Heart left ventricle (tissue), 16 donors: ENCODE measurements around the gene IFNL4. TPM values are rescaled to one million over a fixed set of nuclear protein-coding genes. Genes with fewer than 3 reads are reported as not detected.

Experiments
- ATAC-seq, 4 donors: fragments of 200-7000 bp; cut with Tn5 transposase; one replicate each; pipeline ENCODE4 v1.9.1; 2020 to 2022; ENCODE audit warnings: moderate library complexity in 4 of 4, mild to moderate bottlenecking in 3 of 4, moderate number of reproducible peaks in 1 of 4
- DNase-seq, 5 donors: peaks; one replicate each; pipeline ENCODE4 v3.0.0-alpha.2; 2020
- H3K27ac ChIP-seq, 12 donors: fragments of 200-600 bp; sonication (generic) in 4 of 12; one replicate each; pipeline versions ENCODE4 v1.5.0 to v1.8.0; 2016 to 2022; ENCODE audit warnings: mild to moderate bottlenecking in 2 of 12
- H3K27me3 ChIP-seq, 9 donors: fragments of 200-600 bp; sonication (generic) in 2 of 9; one replicate each; pipeline versions ENCODE4 v1.5.1 to v1.8.0; 2016 to 2022; ENCODE audit warnings: mild to moderate bottlenecking in 3 of 9
- H3K36me3 ChIP-seq, 9 donors: fragments of 200-600 bp; sonication (generic) in 2 of 9; one replicate each; pipeline versions ENCODE4 v1.5.0 to v1.8.0; 2018 to 2022; ENCODE audit warnings: mild to moderate bottlenecking in 2 of 9
- H3K4me1 ChIP-seq, 12 donors: fragments of 200-600 bp; sonication (generic) in 4 of 12; one replicate each; pipeline versions ENCODE4 v1.5.0 to v1.8.0; 2016 to 2022; ENCODE audit warnings: mild to moderate bottlenecking in 3 of 12
- H3K4me3 ChIP-seq, 12 donors: fragments of 200-600 bp; sonication (generic) in 4 of 12; one replicate each; pipeline versions ENCODE4 v1.5.0 to v1.8.0; 2017 to 2022; ENCODE audit warnings: mild to moderate bottlenecking in 9 of 12, moderate library complexity in 4 of 12
- H3K9me3 ChIP-seq, 12 donors: fragments of 200-600 bp; sonication (generic) in 4 of 12; one replicate each; pipeline versions ENCODE4 v1.5.0 to v1.8.0; 2016 to 2022; ENCODE audit warnings: mild to moderate bottlenecking in 1 of 12
- POLR2A ChIP-seq, 2 donors: fragments of 450-650 bp; IDR thresholded peaks; one replicate each; pipeline ENCODE4 v1.6.1; 2017; ENCODE audit warnings: antibody characterized with exemption in 2 of 2, mild to moderate bottlenecking in 2 of 2, moderate library complexity in 2 of 2
- WGBS, 4 donors: extraction: QIAGEN DNeasy Blood & Tissue Kit in 2 of 4; methylation state at CpG; one replicate each; pipeline versions ENCODE4 v1.1.5 to v1.1.7; 2013 to 2018; 5-methylcytosine and 5-hydroxymethylcytosine counted together
- intact Hi-C, 10 donors: fragments of 100-400 bp; cut with DNase I; formaldehyde crosslinking; loops; one replicate each; pipeline versions ENCODE4 v1.11.1 to v1.14.2; 2022
- polyA plus RNA-seq, 2 donors: library from polyadenylated mRNA; stranded (reverse); fragments of 200-250 nt; gene quantifications; one replicate each; pipeline ENCODE4 v1.2.3, GENCODE V29; 2013
- total RNA-seq, 9 donors: library from RNA; depleted of rRNA in 2 of 9; stranded (reverse); fragments of >200 nt in 2 of 9; fragmentation: NEBNext Ultra II Directional in 3 of 9; extraction: Animal tissue kit (Norgen Biotek cat#: 25700) in 3 of 9; gene quantifications; one replicate each; pipeline versions ENCODE4 v1.1.0 to v1.2.4, GENCODE V29; 2016 to 2023
- TF ChIP-seq, protein P1 (sequence below), 12 donors: fragments of 200-600 bp; sonication (generic) in 4 of 12; IDR thresholded peaks; one replicate each; pipeline versions ENCODE4 v1.5.0 to v1.8.0; 2018 to 2022; ENCODE audit warnings: antibody characterized with exemption in 12 of 12, mild to moderate bottlenecking in 5 of 12
- donor health status: ischemic (EF 13 %, LVEDD 7.1; RV severe dilation, severe dysfunction).
- donor health status: healthy with polysubstance abuse.
- donor health status: DM: no; HTN: yes; CAD: no.
- donor health status: DM: no; HTN: no; CAD: no.
- donor health status: ischemic (EF 25% LVEDD 6.9; RV normal size, moderate dysfunction).
- donor health status: ischemic (EF 25% LVEDD 5.7; RV mildly dilated, moderate dysfunction).
- donor health status: healthy.
- donor health status: DM: yes; HTN: yes; CAD: no.
- donor health status: ischemic (EF 35%, LVEDD 5.7; RV mildly dilated, moderate dysfunction).
- donor health status: nonischemic (EF 11% LVEDD 7.7; RV severe dilation, severe dysfunction).
- donor health status: DM: yes; HTN: yes; CAD: no.
- donor health status: PGD.
- donor health status: ischemic (EF 29% LVEDD 5.4; RV normal size, mild dysfunction).
- donor health status: nonischemic (EF 23%, LVEDD 6.1; RV moderate dilation, normal function).

Gene IFNL4
- total and polyA plus RNA-seq, 11 donors, result not detected

GRCh38 chr19:39265321-39265916 is 16.8 kb upstream of the IFNL4 start:
- peaks cover 0 to 18% (median 0%) of the 10 kb centered on the region in 12 donors for H3K4me1 ChIP-seq
- TF ChIP-seq, protein P1, sequence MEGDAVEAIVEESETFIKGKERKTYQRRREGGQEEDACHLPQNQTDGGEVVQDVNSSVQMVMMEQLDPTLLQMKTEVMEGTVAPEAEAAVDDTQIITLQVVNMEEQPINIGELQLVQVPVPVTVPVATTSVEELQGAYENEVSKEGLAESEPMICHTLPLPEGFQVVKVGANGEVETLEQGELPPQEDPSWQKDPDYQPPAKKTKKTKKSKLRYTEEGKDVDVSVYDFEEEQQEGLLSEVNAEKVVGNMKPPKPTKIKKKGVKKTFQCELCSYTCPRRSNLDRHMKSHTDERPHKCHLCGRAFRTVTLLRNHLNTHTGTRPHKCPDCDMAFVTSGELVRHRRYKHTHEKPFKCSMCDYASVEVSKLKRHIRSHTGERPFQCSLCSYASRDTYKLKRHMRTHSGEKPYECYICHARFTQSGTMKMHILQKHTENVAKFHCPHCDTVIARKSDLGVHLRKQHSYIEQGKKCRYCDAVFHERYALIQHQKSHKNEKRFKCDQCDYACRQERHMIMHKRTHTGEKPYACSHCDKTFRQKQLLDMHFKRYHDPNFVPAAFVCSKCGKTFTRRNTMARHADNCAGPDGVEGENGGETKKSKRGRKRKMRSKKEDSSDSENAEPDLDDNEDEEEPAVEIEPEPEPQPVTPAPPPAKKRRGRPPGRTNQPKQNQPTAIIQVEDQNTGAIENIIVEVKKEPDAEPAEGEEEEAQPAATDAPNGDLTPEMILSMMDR (IDR thresholded peaks at IDR 0.05), result no peak
- TF ChIP-seq POLR2A (IDR thresholded peaks at IDR 0.05), result no peak
- DNase-seq (no peak), ATAC-seq (no peak)
- H3K4me3 ChIP-seq, result no peak overlapping the region
- intact Hi-C loops, result no loop called here
- H3K36me3 ChIP-seq, result no peaks in the 10 kb centered on the region
- H3K27ac ChIP-seq, result no peak overlapping the region
- WGBS, 4 donors, result 24 to 28% (median 25%) methylated on average over 33 to 39 of the region's 39 CpGs; no CpG with 5 or more reads in 1 of the 4 donors
- H3K9me3 ChIP-seq, result no peaks in the 10 kb centered on the region
- peaks cover 29 to 73% (median 50%) of the 10 kb centered on the region in 9 donors for H3K27me3 ChIP-seq

GRCh38 chr19:39264306-39265290 is 15.9 kb upstream of the IFNL4 start:
- Histone ChIP-seq H3K36me3 (no peaks in the 10 kb centered on the region), H3K27ac (no peak overlapping the region), H3K4me3 (no peak overlapping the region), H3K9me3 (no peaks in the 10 kb centered on the region), H3K27me3 (peaks cover 29 to 75% (median 55%) of the 10 kb centered on the region in 9 donors), H3K4me1 (peaks cover 0 to 18% (median 0%) of the 10 kb centered on the region in 12 donors)
- ATAC-seq, result peak in 2 of 4 donors; percentile 49 to 63
- no peak for DNase-seq
- 1 to 6% (median 3%) methylated on average over 10 to 102 of the region's 102 CpGs for WGBS, 4 donors
- intact Hi-C loops, result no loop called here
- TF ChIP-seq, protein P1 (IDR thresholded peaks at IDR 0.05), result no peak
- TF ChIP-seq POLR2A (IDR thresholded peaks at IDR 0.05), result no peak

DNA sequence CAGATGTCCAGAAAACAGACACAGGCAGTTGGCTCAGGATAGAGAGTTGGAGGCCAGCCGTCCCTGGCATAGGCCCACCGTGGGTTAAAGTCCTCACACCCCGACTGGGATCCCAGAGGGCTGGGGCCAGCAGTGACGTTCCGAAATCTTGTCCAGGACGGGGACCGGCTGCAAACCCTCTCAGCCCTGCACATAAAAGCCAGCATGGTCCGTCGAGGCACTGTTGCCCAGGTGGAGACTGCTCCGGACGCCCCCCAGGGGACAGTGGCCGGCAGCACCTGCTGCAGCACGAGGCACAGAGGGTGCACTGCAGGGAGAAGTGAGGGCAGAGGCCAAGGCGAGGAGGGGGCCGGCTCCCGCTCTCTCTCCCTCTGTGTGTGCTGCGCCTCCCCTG is 15.3 kb upstream of the IFNL4 start:
- peak in 1 of 4 donors; percentile 21 for ATAC-seq
- TF ChIP-seq, protein P1 (IDR thresholded peaks at IDR 0.05), result no peak
- TF ChIP-seq POLR2A (IDR thresholded peaks at IDR 0.05), result no peak

DNA sequence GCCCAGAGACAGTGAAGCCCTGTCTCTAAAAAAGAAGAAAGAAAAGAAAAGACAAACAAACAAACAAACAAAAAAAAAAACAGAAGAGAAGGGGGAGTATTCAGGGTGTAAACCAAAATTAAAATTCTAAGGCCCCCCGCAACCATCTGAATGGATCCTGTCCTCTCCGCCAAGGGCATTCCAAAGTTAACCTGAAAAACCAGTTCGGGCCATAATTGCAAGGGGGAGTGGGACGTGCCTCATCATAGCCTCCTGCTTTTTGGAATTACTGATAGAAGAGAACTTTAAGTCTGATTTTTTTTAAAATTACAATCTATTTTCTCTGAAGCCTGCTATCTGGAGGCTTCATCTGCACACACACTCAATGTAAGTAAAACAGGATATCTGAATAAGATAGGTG is 13.8 kb upstream of the IFNL4 start:
- intact Hi-C loops, result no loop called here
- DNase-seq (no peak), ATAC-seq (no peak)
- peaks cover 0 to 18% (median 0%) of the 10 kb centered on the region in 12 donors for H3K4me1 ChIP-seq
- H3K9me3 ChIP-seq, result no peaks in the 10 kb centered on the region
- no peaks in the 10 kb centered on the region for H3K36me3 ChIP-seq
- WGBS, 4 donors, result 84 to 89% (median 87%) methylated on average over 4 of the region's 4 CpGs
- H3K27me3 ChIP-seq, result peaks cover 29 to 90% (median 56%) of the 10 kb centered on the region in 9 donors
- H3K4me3 ChIP-seq, result no peak overlapping the region
- no peak overlapping the region for H3K27ac ChIP-seq
- TF ChIP-seq, protein P1 (IDR thresholded peaks at IDR 0.05), result no peak
- TF ChIP-seq POLR2A (IDR thresholded peaks at IDR 0.05), result no peak

More for the DNA sequence above, 15.3 kb upstream of the IFNL4 start:
- no peak overlapping the region for H3K27ac ChIP-seq
- intact Hi-C loops, result no loop called here
- peaks cover 29 to 80% (median 56%) of the 10 kb centered on the region in 9 donors for H3K27me3 ChIP-seq
- WGBS, 4 donors, result 8 to 13% (median 10%) methylated on average over 14 to 17 of the region's 17 CpGs
- H3K4me3 ChIP-seq, result no peak overlapping the region
- H3K36me3 ChIP-seq, result no peaks in the 10 kb centered on the region
- no peak for DNase-seq
- H3K9me3 ChIP-seq, result no peaks in the 10 kb centered on the region
- H3K4me1 ChIP-seq, result peaks cover 0 to 18% (median 0%) of the 10 kb centered on the region in 12 donors
